Peyer's patch (tissue), 4 donors: ENCODE data around the gene FYTTD1. TPM values are rescaled to one million over a fixed set of nuclear protein-coding genes. Genes with fewer than 3 reads are reported as not detected.

Source experiments
- DNase-seq, 3 donors: peaks; one replicate each; pipeline ENCODE4 v3.0.0-alpha.2; 2017 to 2019
- H3K27ac ChIP-seq, 4 donors: fragments of 200-600 bp; sonication (generic); one replicate each; pipeline ENCODE4 v1.5.1; 2016 to 2019
- H3K27me3 ChIP-seq, 2 donors: fragments of 200-600 bp; sonication (generic); one replicate each; pipeline ENCODE4 v1.5.1; 2019
- H3K36me3 ChIP-seq, 3 donors: fragments of 200-600 bp; sonication (generic); one replicate each; pipeline ENCODE4 v1.5.1; 2016 to 2019
- H3K4me1 ChIP-seq, 4 donors: fragments of 200-600 bp; sonication (generic); one replicate each; pipeline ENCODE4 v1.5.1; 2016 to 2019
- H3K4me3 ChIP-seq, 4 donors: fragments of 200-600 bp; sonication (generic); 1 replicate in 3 of 4; 2 replicates in 1 of 4; pipeline ENCODE4 v1.5.1; 2016 to 2019; ENCODE audit warnings: mild to moderate bottlenecking in 1 of 4
- H3K9me3 ChIP-seq, 4 donors: fragments of 200-600 bp; sonication (generic); one replicate each; pipeline ENCODE4 v1.5.1; 2016 to 2019; ENCODE audit warnings: mild to moderate bottlenecking in 1 of 4
- CTCF ChIP-seq, 6 experiments: fragments of 450-650 bp in 4 of 6; fragments of 200-600 bp in 2 of 6; sonication (generic) in 1 of 6; IDR thresholded peaks; one replicate each; pipeline ENCODE4 v1.5.1; 2017 to 2019; ENCODE audit warnings: antibody characterized with exemption in 6 of 6, mild to moderate bottlenecking in 3 of 6, moderate library complexity in 1 of 6
- POLR2A ChIP-seq, 2 donors: fragments of 450-650 bp; IDR thresholded peaks; one replicate each; pipeline ENCODE4 v1.5.1; 2017; ENCODE audit warnings: antibody characterized with exemption in 2 of 2, mild to moderate bottlenecking in 2 of 2, moderate library complexity in 2 of 2
- total RNA-seq, 4 donors: library from RNA; depleted of rRNA; stranded (reverse); fragments of >200 nt; gene quantifications; one replicate each; pipeline ENCODE4 v1.1.0, GENCODE V29; 2016

FYTTD1 gene
- total RNA-seq, 4 donors from 2014 or later, result 15.4 to 62.7 (median 27.4) TPM

GRCh38 chr3:197794115-197794514 is 44.4 kb downstream of the FYTTD1 start:
- no peak for TF ChIP-seq POLR2A (IDR thresholded peaks at IDR 0.05)
- TF ChIP-seq CTCF (IDR thresholded peaks at IDR 0.05), result no peak
- peaks cover 0 to 7% (median 2%) of the 10 kb centered on the region in 4 donors for H3K4me1 ChIP-seq

GRCh38 chr3:197795200-197795599 is 45.5 kb downstream of the FYTTD1 start:
- Histone ChIP-seq H3K9me3 (no peaks in the 10 kb centered on the region), H3K27ac (no peak overlapping the region), H3K4me1 (peaks cover 0 to 7% (median 2%) of the 10 kb centered on the region in 4 donors), H3K27me3 (no peaks in the 10 kb centered on the region), H3K36me3 (no peaks in the 10 kb centered on the region), H3K4me3 (no peak overlapping the region)
- TF ChIP-seq POLR2A (IDR thresholded peaks at IDR 0.05) (no peak), CTCF (IDR thresholded peaks at IDR 0.05) (no peak)
- no peak for DNase-seq

More at GRCh38 chr3:197794115-197794514, 44.4 kb downstream of the FYTTD1 start:
- H3K36me3 ChIP-seq, result no peaks in the 10 kb centered on the region
- no peak overlapping the region for H3K4me3 ChIP-seq
- no peak overlapping the region for H3K27ac ChIP-seq
- DNase-seq, result no peak
- no peaks in the 10 kb centered on the region for H3K9me3 ChIP-seq
- H3K27me3 ChIP-seq, result no peaks in the 10 kb centered on the region

GRCh38 chr3:197796087-197796486 is 46.4 kb downstream of the FYTTD1 start:
- TF ChIP-seq POLR2A (IDR thresholded peaks at IDR 0.05) (no peak), CTCF (IDR thresholded peaks at IDR 0.05) (no peak)

GRCh38 chr3:197798863-197799262 is 49.2 kb downstream of the FYTTD1 start:
- H3K9me3 ChIP-seq, result no peaks in the 10 kb centered on the region
- H3K4me3 ChIP-seq, result no peak overlapping the region
- H3K27ac ChIP-seq, result no peak overlapping the region
- DNase-seq, result no peak
- no peaks in the 10 kb centered on the region for H3K27me3 ChIP-seq
- peaks cover 0 to 8% (median 3%) of the 10 kb centered on the region in 4 donors for H3K4me1 ChIP-seq
- H3K36me3 ChIP-seq, result no peaks in the 10 kb centered on the region
- TF ChIP-seq POLR2A (IDR thresholded peaks at IDR 0.05) (no peak), CTCF (IDR thresholded peaks at IDR 0.05) (no peak)

More at GRCh38 chr3:197796087-197796486, 46.4 kb downstream of the FYTTD1 start:
- H3K36me3 ChIP-seq, result no peaks in the 10 kb centered on the region
- no peaks in the 10 kb centered on the region for H3K9me3 ChIP-seq
- peaks cover 0 to 7% (median 2%) of the 10 kb centered on the region in 4 donors for H3K4me1 ChIP-seq
- H3K27ac ChIP-seq, result no peak overlapping the region
- no peaks in the 10 kb centered on the region for H3K27me3 ChIP-seq
- no peak for DNase-seq
- no peak overlapping the region for H3K4me3 ChIP-seq

- Histone ChIP-seq H3K4me1 (peaks cover 0 to 8% (median 3%) of the 10 kb centered on the region in 4 donors), H3K4me3 (no peak overlapping the region), H3K9me3 (no peaks in the 10 kb centered on the region), H3K36me3 (no peaks in the 10 kb centered on the region), H3K27ac (no peak overlapping the region), H3K27me3 (no peaks in the 10 kb centered on the region)
- no peak for DNase-seq
- TF ChIP-seq POLR2A (IDR thresholded peaks at IDR 0.05), result no peak
- TF ChIP-seq CTCF (IDR thresholded peaks at IDR 0.05), result no peak
These were observed 50.7 kb downstream of the FYTTD1 start for GRCh38 chr3:197800379-197800778.
